GM23338 (cell line): ENCODE measurements around the gene AVPR2. TPM values are rescaled to one million over a fixed set of nuclear protein-coding genes. Genes with fewer than 3 reads are reported as not detected.

ENCODE experiments used
- ATAC-seq: fragments of 200-7000 bp; cut with Tn5 transposase; 3 replicates; pipeline ENCODE4 v1.9.1; 2020
- DNase-seq: peaks from one replicate; pipeline ENCODE4 v3.0.0-alpha.2; 2015; ENCODE audit warnings: low spot score
- H2AFZ ChIP-seq: fragments of 200-600 bp; sonication (generic); 2 replicates; pipeline ENCODE4 v1.8.0; 2016; ENCODE audit warnings: antibody characterized with exemption, mild to moderate bottlenecking, moderate library complexity
- H3F3A ChIP-seq: fragments of 200-600 bp; sonication (generic); replicated peaks from 2 replicates; pipeline ENCODE4 v1.8.0; 2017; ENCODE audit warnings: antibody characterized with exemption, mixed run types, low read depth
- H3K27ac ChIP-seq: fragments of 200-600 bp; sonication (generic); 2 replicates; pipeline ENCODE4 v1.6.1; 2016; ENCODE audit warnings: low read depth
- H3K27me3 ChIP-seq: fragments of 200-600 bp; sonication (generic); 2 replicates; pipeline ENCODE4 v1.8.0; 2016; ENCODE audit warnings: mild to moderate bottlenecking, mixed run types, moderate library complexity; ENCODE audit not compliant: insufficient read depth
- H3K36me3 ChIP-seq: fragments of 200-600 bp; sonication (generic); 2 replicates; pipeline ENCODE4 v1.8.0; 2016; ENCODE audit warnings: mild to moderate bottlenecking; ENCODE audit not compliant: insufficient read depth
- H3K4me1 ChIP-seq: fragments of 200-600 bp; sonication (generic); 2 replicates; pipeline ENCODE4 v1.8.0; 2016; ENCODE audit warnings: mild to moderate bottlenecking, moderate library complexity; ENCODE audit not compliant: insufficient read depth
- H3K4me2 ChIP-seq: fragments of 200-600 bp; sonication (generic); 2 replicates; pipeline ENCODE4 v1.7.1; 2017; ENCODE audit warnings: mixed run types
- H3K4me3 ChIP-seq: fragments of 200-600 bp; sonication (generic); 2 replicates; pipeline ENCODE4 v1.6.1; 2016; ENCODE audit warnings: mixed run types
- H3K79me2 ChIP-seq: fragments of 200-600 bp; sonication (generic); replicated peaks from 2 replicates; pipeline ENCODE4 v1.8.0; 2017; ENCODE audit warnings: mild to moderate bottlenecking; ENCODE audit not compliant: insufficient read depth
- H3K9me2 ChIP-seq: fragments of 200-600 bp; sonication (generic); 2 replicates; pipeline ENCODE4 v1.8.0; 2017; ENCODE audit not compliant: insufficient read depth
- H4K20me1 ChIP-seq: fragments of 200-600 bp; sonication (generic); replicated peaks from 2 replicates; pipeline ENCODE4 v1.8.0; 2017; ENCODE audit warnings: mild to moderate bottlenecking; ENCODE audit not compliant: insufficient read depth
- H3K27ac Mint-ChIP-seq: 2 replicates; pipeline ENCODE4 v1.8.0; 2020; ENCODE audit warnings: inconsistent platforms, mild to moderate bottlenecking, moderate library complexity, mixed read lengths
- H3K27me3 Mint-ChIP-seq: 3 replicates; pipeline ENCODE4 v1.8.0; 2022; ENCODE audit warnings: low read depth, mild to moderate bottlenecking, moderate library complexity, mixed read lengths, inconsistent platforms; ENCODE audit not compliant: insufficient read depth, poor library complexity
- H3K36me3 Mint-ChIP-seq: 3 replicates; pipeline ENCODE4 v1.8.0; 2021; ENCODE audit warnings: low read depth, mild to moderate bottlenecking, inconsistent platforms, moderate library complexity, mixed read lengths
- H3K4me1 Mint-ChIP-seq: 3 replicates; pipeline ENCODE4 v1.8.0; 2020; ENCODE audit warnings: mild to moderate bottlenecking, inconsistent platforms, mixed read lengths
- H3K4me3 Mint-ChIP-seq: 3 replicates; pipeline ENCODE4 v1.8.0; 2021; ENCODE audit warnings: moderate library complexity, mild to moderate bottlenecking, inconsistent platforms, mixed read lengths
- H3K9me3 Mint-ChIP-seq: 3 replicates; pipeline ENCODE4 v1.8.0; 2020; ENCODE audit warnings: moderate library complexity, mild to moderate bottlenecking, inconsistent platforms, mixed read lengths
- CREB1 ChIP-seq: fragments of 250-450 bp; sonication (Bioruptor Pico); IDR thresholded peaks from 2 replicates; pipeline ENCODE4 v1.5.0; 2020; ENCODE audit warnings: low read depth, mild to moderate bottlenecking, moderate library complexity
- CTCF ChIP-seq, 2 experiments: fragments of 200-600 bp in 1 of 2; sonication (generic) in 1 of 2; conservative IDR thresholded peaks; 2 replicates each; pipeline versions ENCODE4 v1.5.1 to v1.6.1; 2016 to 2017; ENCODE audit warnings: antibody characterized with exemption in 2 of 2, low read depth in 2 of 2, mild to moderate bottlenecking in 2 of 2, moderate library complexity in 1 of 2
- ETS1 ChIP-seq: IDR thresholded peaks from 2 replicates; pipeline ENCODE4 v1.6.1; 2016; ENCODE audit warnings: antibody characterized with exemption
- EZH2 ChIP-seq: fragments of 200-600 bp; sonication (generic); IDR thresholded peaks from one replicate; pipeline ENCODE4 v1.8.0; 2017; ENCODE audit warnings: antibody characterized with exemption, mild to moderate bottlenecking, low read depth; ENCODE audit not compliant: unreplicated experiment
- EZH2phosphoT487 ChIP-seq: fragments of 200-600 bp; sonication (generic); IDR thresholded peaks from one replicate; pipeline ENCODE4 v1.8.1; 2018; ENCODE audit warnings: antibody characterized with exemption; ENCODE audit not compliant: unreplicated experiment
- JUNB ChIP-seq: IDR thresholded peaks from one replicate; pipeline ENCODE4 v1.6.1; 2016; ENCODE audit warnings: antibody characterized with exemption; ENCODE audit not compliant: unreplicated experiment
- NANOG ChIP-seq: IDR thresholded peaks from 2 replicates; pipeline ENCODE4 v1.6.1; 2016; ENCODE audit warnings: antibody characterized with exemption, borderline replicate concordance
- POLR2AphosphoS5 ChIP-seq: IDR thresholded peaks from 2 replicates; pipeline ENCODE4 v1.6.1; 2016; ENCODE audit warnings: antibody characterized with exemption, low read depth
- REST ChIP-seq: IDR thresholded peaks from one replicate; pipeline ENCODE4 v1.6.1; 2018; ENCODE audit warnings: antibody characterized with exemption; ENCODE audit not compliant: unreplicated experiment
- STAT1 ChIP-seq: IDR thresholded peaks from one replicate; pipeline ENCODE4 v1.6.1; 2016; ENCODE audit warnings: antibody characterized with exemption; ENCODE audit not compliant: unreplicated experiment
- ZNF114 ChIP-seq: fragments of 250-450 bp; sonication (Bioruptor Pico); IDR thresholded peaks from 2 replicates; pipeline ENCODE4 v1.5.0; 2020; ENCODE audit warnings: mild to moderate bottlenecking, moderate library complexity
- ZNF331 ChIP-seq: fragments of 250-450 bp; sonication (Bioruptor Pico); IDR thresholded peaks from 2 replicates; pipeline ENCODE4 v1.5.0; 2020; ENCODE audit warnings: low read depth, mild to moderate bottlenecking, moderate library complexity
- ZNF462 ChIP-seq: fragments of 250-450 bp; sonication (Bioruptor Pico); IDR thresholded peaks from 2 replicates; pipeline ENCODE4 v1.5.0; 2020; ENCODE audit warnings: mild to moderate bottlenecking, moderate library complexity
- polyA plus RNA-seq: library from polyadenylated mRNA; unstranded; fragments of >200 nt; fragmentation: Nextera tagmentation; extraction: Ambion mirVana; gene quantifications from 2 replicates; pipeline ENCODE4 v1.2.1, GENCODE V29; 2016
- total RNA-seq: library from RNA; depleted of rRNA; stranded (reverse); fragments of >200 nt; shearing (Covaris generic); gene quantifications from 2 replicates; pipeline ENCODE4 v1.2.3, GENCODE V29; 2014

AVPR2 gene
- total and polyA plus RNA-seq, 2 experiments from 2014 or later = not detected

- H3K9me3 Mint-ChIP-seq = no peaks in the 10 kb centered on the region; the same call in 2 of the 3 replicates
- Histone ChIP-seq H3K27me3 (no peaks in the 10 kb centered on the region), H3K4me3 (peak overlapping the region; percentile 65), H3K4me1 (peaks cover 10% of the 10 kb centered on the region; the same call in 1 of the 2 replicates), H3K27ac (no peak overlapping the region), H3K4me2 (peak overlapping the region; percentile 83), H3K79me2 (no peaks in the 10 kb centered on the region), H4K20me1 (no peaks in the 10 kb centered on the region), H3K36me3 (no peaks in the 10 kb centered on the region), H3F3A (0 out of 2 replicates have a peak, but pooled peaks cover 5% of the 10 kb centered on the region), H2AFZ (no peak overlapping the region), H3K9me2 (no peaks in the 10 kb centered on the region)
- ATAC-seq (no peak), DNase-seq (no peak)
- H3K36me3 Mint-ChIP-seq = peaks cover under 1% of the 10 kb centered on the region; the same call in 2 of the 3 replicates
- peaks cover 9% of the 10 kb centered on the region for H3K27me3 Mint-ChIP-seq
- peaks cover 26% of the 10 kb centered on the region for H3K4me1 Mint-ChIP-seq
- TF ChIP-seq ETS1 (no peak), CTCF (conservative IDR thresholded peaks at IDR 0.05; ENCODE audit: low read depth in 2 of 2) (no peak), STAT1 (no peak), ZNF114 (CRISPR knock-in tag) (no peak), CREB1 (CRISPR knock-in tag) (no peak), POLR2AphosphoS5 (no peak), EZH2phosphoT487 (no peak), EZH2 (no peak), JUNB (no peak), ZNF331 (CRISPR knock-in tag) (no peak), NANOG (no peak), ZNF462 (no peak), REST (no peak)
- H3K4me3 Mint-ChIP-seq = peak overlapping the region; percentile 89
- H3K27ac Mint-ChIP-seq = peak overlapping the region; percentile 87
Measured at GRCh38 chrX:153925387-153925738, 20.9 kb downstream of the AVPR2 start.
